Caco-2 (cell line): ENCODE results near the gene MYH7B. TPM values are rescaled to one million over a fixed set of nuclear protein-coding genes. Genes with fewer than 3 reads are reported as not detected.

ENCODE experiments used
- BruUV-seq: library from RNA; stranded (reverse); fragments of 400-500 nt; replicated peaks from 2 replicates; lab custom pipeline; 2021; lab: Mats Ljungman, UMichigan
- CTCF ChIA-PET: fragments of 300-600 bp; sonication (Branson Sonifier 250); formaldehyde crosslinking; loops from one replicate; lab custom pipeline; 2022; ENCODE audit warnings: antibody characterized with exemption; lab: Charles Lee
- POLR2A ChIA-PET: fragments of 300-600 bp; sonication (Branson Sonifier 250); formaldehyde crosslinking; loops from one replicate; lab custom pipeline; 2022; ENCODE audit warnings: antibody characterized with exemption; lab: Charles Lee
- DNase-seq, 2 experiments: peaks; one replicate each; pipeline versions ENCODE4 v3.0.0 to v3.0.0-alpha.2; 2020 to 2022
- H3K27me3 ChIP-seq: replicated peaks from 2 replicates; pipeline ENCODE4 v1.6.0; 2011; ENCODE audit warnings: low read length; ENCODE audit not compliant: control insufficient read depth, insufficient read depth
- H3K36me3 ChIP-seq: 2 replicates; pipeline ENCODE4 v1.5.1; 2011; ENCODE audit warnings: low read length; ENCODE audit not compliant: control insufficient read depth, insufficient read depth
- H3K4me1 ChIP-seq: fragments of 250-450 bp; sonication (Bioruptor Pico); 2 replicates; pipeline ENCODE4 v1.5.1; 2020; ENCODE audit warnings: mild to moderate bottlenecking
- H3K4me3 ChIP-seq: 2 replicates; pipeline ENCODE4 v1.5.1; 2011; ENCODE audit warnings: low read depth, mild to moderate bottlenecking, control low read depth, low read length
- H3K9me3 ChIP-seq: fragments of 250-450 bp; sonication (Bioruptor Pico); 2 replicates; pipeline ENCODE4 v1.5.1; 2020; ENCODE audit warnings: mild to moderate bottlenecking, moderate library complexity
- H3K27ac Mint-ChIP-seq: one replicate; pipeline ENCODE4 v1.8.0; 2022; ENCODE audit warnings: mixed read lengths; ENCODE audit not compliant: unreplicated experiment
- H3K27me3 Mint-ChIP-seq: one replicate; pipeline ENCODE4 v1.8.0; 2022; ENCODE audit warnings: mixed read lengths; ENCODE audit not compliant: insufficient read depth, unreplicated experiment
- H3K36me3 Mint-ChIP-seq: one replicate; pipeline ENCODE4 v1.8.0; 2022; ENCODE audit warnings: mild to moderate bottlenecking, mixed read lengths; ENCODE audit not compliant: insufficient read depth, unreplicated experiment
- H3K4me1 Mint-ChIP-seq: one replicate; pipeline ENCODE4 v1.8.0; 2022; ENCODE audit warnings: low read depth, mixed read lengths; ENCODE audit not compliant: unreplicated experiment
- H3K4me3 Mint-ChIP-seq: one replicate; pipeline ENCODE4 v1.8.0; 2022; ENCODE audit warnings: mild to moderate bottlenecking, moderate library complexity, mixed read lengths; ENCODE audit not compliant: unreplicated experiment
- H3K9me3 Mint-ChIP-seq: one replicate; pipeline ENCODE4 v1.8.0; 2022; ENCODE audit warnings: mixed read lengths; ENCODE audit not compliant: unreplicated experiment
- CTCF ChIP-seq, 2 experiments: fragments of 200-600 bp in 1 of 2; IDR thresholded peaks; 1 replicate in 1 of 2; 2 replicates in 1 of 2; pipeline versions ENCODE4 v1.5.1 to v1.8.0; 2011 to 2022; ENCODE audit warnings: antibody characterized with exemption in 1 of 2, control low read depth in 1 of 2, inconsistent platforms in 1 of 2, low read depth in 1 of 2, low read length in 1 of 2, mild to moderate bottlenecking in 1 of 2, moderate library complexity in 1 of 2; ENCODE audit not compliant: insufficient read depth in 1 of 2, severe bottlenecking in 1 of 2, unreplicated experiment in 1 of 2
- intact Hi-C: fragments of 100-400 bp; cut with micrococcal nuclease; formaldehyde crosslinking; loops from one replicate; pipeline ENCODE4 v1.10.0; 2022; ENCODE audit not compliant: unreplicated experiment
- total RNA-seq: library from RNA; stranded (reverse); gene quantifications from 2 replicates; pipeline ENCODE4 v1.2.3, GENCODE V29; 2022

MYH7B gene
- total RNA-seq, 1 experiment from 2014 or later: 2.5 TPM

- Mint-ChIP-seq H3K27ac (no peak overlapping the region), H3K4me1 (no peaks in the 10 kb centered on the region), H3K27me3 (no peaks in the 10 kb centered on the region), H3K36me3 (peaks cover 76% of the 10 kb centered on the region), H3K4me3 (no peak overlapping the region), H3K9me3 (no peaks in the 10 kb centered on the region)
- no peak overlapping the region for H3K4me3 ChIP-seq
- DNase-seq: no peak
- H3K36me3 ChIP-seq: peaks cover 8% of the 10 kb centered on the region
- CTCF ChIA-PET: no interaction called here
- no peaks in the 10 kb centered on the region for H3K4me1 ChIP-seq
- POLR2A ChIA-PET: no interaction called here
- no peak for TF ChIP-seq CTCF (IDR thresholded peaks at IDR 0.05; ENCODE audit: insufficient read depth in 1 of 2, low read depth in 1 of 2, low read length in 1 of 2, severe bottlenecking in 1 of 2, unreplicated experiment in 1 of 2)
- H3K27me3 ChIP-seq: no peaks in the 10 kb centered on the region
- intact Hi-C loops: no loop called here
- no TSS peak for BruUV-seq
- no peaks in the 10 kb centered on the region for H3K9me3 ChIP-seq
Measured at GRCh38 chr20:34994509-34995131, 39.0 kb downstream of the MYH7B start.

GRCh38 chr20:34995192-34995591, 39.5 kb downstream of the MYH7B start:
- Histone ChIP-seq H3K36me3 (peaks cover 8% of the 10 kb centered on the region), H3K9me3 (no peaks in the 10 kb centered on the region), H3K27me3 (no peaks in the 10 kb centered on the region), H3K4me3 (no peak overlapping the region), H3K4me1 (no peaks in the 10 kb centered on the region)
- no peak overlapping the region for H3K27ac Mint-ChIP-seq
- peaks cover 80% of the 10 kb centered on the region for H3K36me3 Mint-ChIP-seq
- no peak for TF ChIP-seq CTCF (IDR thresholded peaks at IDR 0.05; ENCODE audit: insufficient read depth in 1 of 2, low read depth in 1 of 2, low read length in 1 of 2, severe bottlenecking in 1 of 2, unreplicated experiment in 1 of 2)
- POLR2A ChIA-PET: no interaction called here
- H3K4me3 Mint-ChIP-seq: no peak overlapping the region
- no peaks in the 10 kb centered on the region for H3K27me3 Mint-ChIP-seq
- no peak for DNase-seq
- BruUV-seq: no TSS peak
- intact Hi-C loops: no loop called here
- no peaks in the 10 kb centered on the region for H3K4me1 Mint-ChIP-seq
- H3K9me3 Mint-ChIP-seq: no peaks in the 10 kb centered on the region
- CTCF ChIA-PET: interaction anchor here (0.6 kb wide), 1 partner anchor 166 kb away, joined by 3 read pairs; no protein-coding TSS in a partner anchor

- H3K27me3 ChIP-seq: no peaks in the 10 kb centered on the region
- peaks cover 8% of the 10 kb centered on the region for H3K36me3 ChIP-seq
- H3K4me1 Mint-ChIP-seq: no peaks in the 10 kb centered on the region
- H3K36me3 Mint-ChIP-seq: peaks cover 84% of the 10 kb centered on the region
- no peak for TF ChIP-seq CTCF (IDR thresholded peaks at IDR 0.05; ENCODE audit: insufficient read depth in 1 of 2, low read depth in 1 of 2, low read length in 1 of 2, severe bottlenecking in 1 of 2, unreplicated experiment in 1 of 2)
- CTCF ChIA-PET: interaction anchor here (0.6 kb wide), 1 partner anchor 166 kb away, joined by 3 read pairs; no protein-coding TSS in a partner anchor
- POLR2A ChIA-PET: no interaction called here
- no TSS peak for BruUV-seq
- H3K4me3 ChIP-seq: no peak overlapping the region
- H3K27me3 Mint-ChIP-seq: no peaks in the 10 kb centered on the region
- no peaks in the 10 kb centered on the region for H3K9me3 Mint-ChIP-seq
- H3K4me1 ChIP-seq: no peaks in the 10 kb centered on the region
- no peaks in the 10 kb centered on the region for H3K9me3 ChIP-seq
- intact Hi-C loops: no loop called here
- no peak overlapping the region for H3K4me3 Mint-ChIP-seq
- H3K27ac Mint-ChIP-seq: no peak overlapping the region
- DNase-seq: no peak
Measured at GRCh38 chr20:34995696-34996095, 40.0 kb downstream of the MYH7B start.
